SIG-M5 treated with dmso at 0.1 percent for 504 hours (cell line): ENCODE data around the gene OSBPL2.

Experiments used
- DNase-seq: peaks from one replicate; lab custom pipeline; 2025; ENCODE audit not compliant: unreplicated experiment; lab: John Stamatoyannopoulos, UW

OSBPL2 gene

DNA sequence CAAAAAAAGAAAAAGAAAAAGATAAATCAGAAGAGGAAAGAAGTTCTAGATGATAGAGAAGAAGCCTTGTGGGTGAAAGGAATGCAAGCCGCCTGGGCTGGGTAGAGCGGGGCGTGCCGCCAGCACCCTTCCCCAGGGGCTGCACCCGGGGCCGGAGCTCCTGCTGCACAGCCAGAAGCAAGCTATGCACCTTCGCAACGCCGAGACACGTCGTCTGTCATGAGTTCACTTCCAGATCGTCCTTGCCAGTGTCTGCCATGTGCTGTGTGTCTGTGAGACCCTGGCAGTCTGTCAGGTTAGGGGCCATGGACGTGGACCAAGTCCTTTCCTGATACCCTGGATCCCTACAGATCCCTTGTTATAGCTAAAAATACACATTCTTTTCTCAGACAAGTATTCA lies 38.9 kb downstream of the OSBPL2 start:
- no peak for DNase-seq

DNA sequence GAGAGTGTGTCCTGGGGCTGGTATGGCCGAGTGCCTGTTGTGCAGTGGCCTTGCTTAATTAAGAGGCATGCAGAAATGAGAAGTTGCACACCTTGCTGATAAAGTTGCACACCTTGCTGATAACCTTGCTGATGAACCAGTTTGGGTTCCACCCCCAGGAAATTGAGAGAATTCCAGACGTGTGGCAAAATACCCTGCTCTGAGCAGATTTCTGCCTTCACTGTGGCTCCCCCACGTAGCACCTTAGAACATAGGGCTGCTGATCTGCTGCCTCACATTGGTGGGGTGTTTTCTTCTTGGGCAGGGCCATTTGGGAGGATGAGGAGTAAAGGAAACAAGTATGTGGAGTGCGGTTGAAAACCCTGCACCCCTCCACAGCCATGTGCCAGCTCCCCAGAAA lies 42.0 kb downstream of the OSBPL2 start:
- DNase-seq = no peak

DNA sequence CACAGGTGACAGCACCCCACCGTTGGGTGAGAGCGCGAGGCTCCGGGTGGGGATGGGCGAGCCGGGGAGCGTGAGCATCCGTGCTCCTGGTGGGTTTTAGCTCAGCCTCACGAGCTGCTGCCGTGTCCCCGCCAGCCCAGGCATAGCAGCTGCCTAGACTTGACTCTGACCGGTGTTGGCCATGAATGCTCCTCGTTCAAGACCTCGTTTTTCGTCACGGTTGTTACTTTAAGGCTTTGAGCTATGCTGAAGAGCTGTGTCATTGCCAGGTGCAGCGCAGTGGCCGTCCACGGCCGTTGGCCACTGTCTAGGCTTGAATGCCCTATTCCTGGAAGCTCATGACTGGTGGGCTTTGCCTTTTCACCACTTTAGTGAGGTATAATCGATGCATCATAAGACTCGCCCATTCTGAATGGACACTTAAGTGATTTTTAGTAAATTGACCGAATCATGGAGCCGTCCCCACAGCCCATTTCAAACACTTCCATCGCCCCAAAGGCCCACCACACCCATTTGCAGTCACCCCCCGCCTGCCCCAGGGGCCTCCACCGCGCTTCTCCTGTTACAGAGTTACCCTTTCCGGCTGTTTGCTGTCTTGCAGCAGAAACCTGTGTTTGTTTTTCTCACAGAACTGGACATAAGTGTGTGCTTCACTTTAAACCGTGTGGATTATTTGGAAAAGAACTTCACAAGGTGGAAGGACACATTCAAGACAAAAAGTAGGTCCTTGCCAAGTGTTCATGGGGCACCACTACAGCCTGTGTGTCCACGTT lies 43.0 kb downstream of the OSBPL2 start:
- no peak for DNase-seq

DNA sequence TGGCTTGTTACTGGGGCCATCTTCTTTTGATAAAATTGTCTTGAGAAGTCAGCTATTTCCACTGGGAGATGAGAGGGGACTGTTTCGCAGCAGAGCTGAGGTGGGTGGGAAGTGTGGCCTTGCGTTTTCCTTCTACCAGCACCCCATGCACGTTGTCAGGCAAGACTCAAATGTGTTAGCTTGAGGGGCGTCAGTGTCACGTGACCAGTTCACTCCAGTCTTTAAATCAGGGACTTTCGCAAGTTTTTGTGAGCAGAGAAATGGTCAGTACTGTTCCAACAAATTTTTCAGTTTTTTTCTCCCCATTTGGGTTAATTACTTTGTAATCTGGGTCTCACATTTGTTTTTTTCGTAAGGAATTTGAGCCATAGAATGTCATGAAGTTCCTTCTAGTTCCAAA lies 43.8 kb downstream of the OSBPL2 start:
- no peak for DNase-seq

DNA sequence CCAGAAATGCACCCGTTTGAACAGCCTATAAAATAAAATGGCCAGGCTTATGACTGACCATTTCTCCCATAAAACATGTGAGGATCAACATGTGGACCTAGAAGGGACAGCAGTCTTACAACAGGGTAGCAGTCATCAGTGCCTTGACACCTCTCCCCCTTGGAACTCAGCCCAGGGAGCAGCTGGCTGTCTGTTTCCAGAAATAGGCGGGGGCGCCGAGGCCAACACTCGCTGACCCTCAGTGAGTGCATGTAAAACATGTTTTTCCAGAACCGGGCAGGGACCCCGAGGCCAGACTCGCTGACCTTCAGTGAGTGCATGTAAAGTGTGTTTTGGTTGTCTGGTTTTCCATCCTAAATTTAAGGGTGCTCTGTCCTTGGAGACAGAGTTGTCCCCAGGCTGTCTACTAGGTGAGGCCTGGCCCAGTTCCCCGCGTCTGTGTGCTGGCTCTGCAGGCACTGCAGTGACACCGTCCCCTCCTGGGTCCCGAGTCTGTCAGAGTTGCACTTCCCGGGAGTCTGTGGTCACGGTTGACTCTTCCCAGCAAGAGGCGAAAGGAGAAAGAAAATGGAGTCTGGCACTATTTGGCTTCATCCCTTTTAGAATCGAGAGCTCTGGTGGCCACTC lies 44.7 kb downstream of the OSBPL2 start:
- DNase-seq = no peak

DNA sequence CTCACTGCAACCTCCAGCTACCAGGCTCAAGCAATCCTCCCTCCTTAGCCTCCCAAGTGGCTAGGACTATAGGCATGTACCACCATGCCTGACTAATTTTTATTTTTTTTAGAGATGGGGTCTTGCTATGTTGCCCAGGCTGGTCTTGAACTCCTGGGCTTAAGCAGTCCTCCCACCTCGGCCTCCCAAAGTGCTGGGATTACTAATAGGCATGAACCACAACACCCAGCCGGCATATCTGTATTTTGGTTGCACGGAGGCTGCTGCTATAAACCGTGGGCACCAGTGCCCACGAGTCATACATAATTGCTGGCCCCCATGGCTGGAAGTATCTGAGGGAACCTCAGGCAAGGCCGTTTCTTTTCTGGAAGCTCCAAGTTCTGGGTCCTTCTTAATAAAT lies 46.1 kb downstream of the OSBPL2 start:
- DNase-seq = no peak

DNA sequence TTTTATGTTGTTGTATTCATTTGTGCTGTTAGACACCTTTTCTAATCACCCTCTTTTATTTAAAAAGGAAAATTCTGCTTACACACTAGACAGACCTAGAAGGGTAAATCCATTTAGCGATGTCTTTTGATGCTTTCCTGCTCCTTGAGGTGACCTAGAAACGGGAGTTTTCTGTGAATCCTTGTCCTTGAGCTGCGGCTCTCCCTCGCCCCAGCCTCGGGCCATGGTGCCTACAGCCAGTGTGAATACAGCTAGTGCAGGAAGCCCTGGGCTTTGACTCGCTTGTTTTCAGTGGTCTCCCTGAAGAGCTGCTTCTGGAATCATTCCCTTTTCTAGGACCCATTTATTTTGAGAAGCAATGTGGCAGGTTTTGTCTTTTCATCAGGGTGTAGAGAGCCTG lies 46.8 kb downstream of the OSBPL2 start:
- no peak for DNase-seq

DNA sequence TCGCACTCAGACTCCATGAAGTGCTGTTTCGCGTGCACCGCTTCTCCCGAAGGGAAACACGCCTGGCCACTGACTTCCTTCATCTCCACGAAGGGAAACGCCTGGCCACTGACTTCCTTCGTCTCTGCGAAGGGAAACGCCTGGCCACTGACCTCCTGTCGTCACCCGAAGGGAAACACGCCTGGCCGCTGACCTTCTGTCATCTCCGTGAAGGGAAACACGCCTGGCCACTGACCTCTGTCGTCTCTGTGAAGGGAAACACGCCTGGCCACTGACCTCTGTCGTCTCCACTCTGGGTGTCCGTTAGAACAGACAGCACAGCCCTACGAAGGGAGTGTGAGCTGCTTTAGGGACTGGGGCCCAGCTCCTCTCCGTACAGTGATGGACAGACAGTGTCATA lies 47.4 kb downstream of the OSBPL2 start:
- no peak for DNase-seq

DNA sequence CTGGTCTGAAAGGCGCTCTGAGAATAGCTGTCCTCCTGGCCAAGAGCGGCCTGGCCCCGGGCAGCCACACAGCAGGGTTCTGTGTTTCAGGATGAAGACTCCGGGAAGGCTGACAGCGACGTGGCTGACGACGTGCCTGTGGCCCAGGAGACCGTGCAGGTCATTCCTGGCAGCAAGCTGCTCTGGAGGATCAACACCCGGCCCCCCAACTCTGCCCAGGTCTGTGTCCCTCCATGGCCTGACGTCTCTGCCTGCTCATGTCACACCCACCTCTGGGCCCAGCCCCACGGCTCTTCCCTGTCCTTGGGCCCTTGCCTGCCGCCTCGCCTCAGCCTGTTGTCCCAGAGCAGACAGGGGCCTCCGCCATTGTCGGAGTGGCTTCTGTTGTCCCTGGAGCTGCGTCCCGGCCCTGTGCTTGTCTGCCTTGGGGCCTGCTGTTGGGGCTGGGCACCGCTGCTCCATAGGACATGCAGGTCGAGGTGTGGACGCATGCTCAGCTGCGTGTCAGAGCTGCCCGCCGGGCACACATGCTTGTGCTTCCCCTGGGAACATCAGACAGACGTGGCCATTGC lies 48.3 kb downstream of the OSBPL2 start:
- no peak for DNase-seq

DNA sequence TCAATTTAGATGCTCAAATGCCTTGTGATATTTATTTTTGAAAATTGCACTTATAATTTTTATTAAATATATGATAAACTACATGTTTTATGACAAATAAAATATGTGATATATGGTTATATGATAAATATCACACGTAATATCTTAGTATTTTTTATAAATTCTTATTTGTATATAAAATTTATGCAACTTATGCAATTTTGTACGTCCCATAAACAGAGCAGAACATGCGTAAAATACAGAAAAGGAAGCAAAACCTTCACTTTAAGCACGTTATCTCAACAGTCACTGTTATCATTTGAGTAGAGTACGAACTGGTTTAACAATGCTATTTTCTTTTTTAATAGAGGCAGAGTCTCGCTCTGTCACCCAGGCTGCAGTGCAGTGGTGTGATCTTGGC lies 48.8 kb downstream of the OSBPL2 start:
- DNase-seq = no peak

DNA sequence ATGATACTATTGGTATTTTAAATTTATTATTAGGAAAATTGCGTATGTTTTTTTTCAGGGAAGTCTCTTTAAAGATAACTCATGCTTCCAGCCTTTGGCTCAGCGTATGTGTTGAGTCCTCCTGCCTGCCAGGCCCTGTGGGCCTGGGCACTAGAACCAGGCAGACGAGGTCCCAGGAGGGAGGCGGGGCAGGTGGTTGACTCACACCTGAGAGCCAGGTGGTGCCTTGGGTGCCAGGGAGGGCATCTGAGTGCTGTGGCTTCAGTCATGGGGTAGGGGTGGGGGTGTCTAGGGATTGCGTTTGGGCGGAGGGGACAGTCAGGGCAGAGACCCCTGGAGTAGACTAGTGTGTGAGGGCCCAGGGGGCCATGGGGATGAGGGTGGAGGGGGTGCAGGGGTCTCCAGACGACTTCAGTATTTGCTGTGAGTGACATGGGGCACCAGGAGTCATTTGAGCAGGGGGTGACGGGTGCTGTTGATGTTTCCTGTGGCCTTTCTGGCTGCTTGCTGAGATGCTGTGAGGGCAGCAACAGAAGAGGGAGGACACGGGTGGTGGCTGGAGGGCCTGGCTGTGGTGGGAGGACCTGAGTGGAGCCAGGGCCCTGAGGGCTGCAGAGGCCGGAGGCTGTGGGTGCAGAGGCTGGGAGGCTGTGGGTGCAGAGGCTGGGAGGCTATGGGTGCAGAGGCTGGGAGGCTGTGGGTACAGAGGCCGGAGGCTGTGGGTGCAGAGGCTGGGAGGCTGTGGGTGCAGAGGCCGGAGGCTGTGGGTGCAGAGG lies 49.6 kb downstream of the OSBPL2 start:
- no peak for DNase-seq

DNA sequence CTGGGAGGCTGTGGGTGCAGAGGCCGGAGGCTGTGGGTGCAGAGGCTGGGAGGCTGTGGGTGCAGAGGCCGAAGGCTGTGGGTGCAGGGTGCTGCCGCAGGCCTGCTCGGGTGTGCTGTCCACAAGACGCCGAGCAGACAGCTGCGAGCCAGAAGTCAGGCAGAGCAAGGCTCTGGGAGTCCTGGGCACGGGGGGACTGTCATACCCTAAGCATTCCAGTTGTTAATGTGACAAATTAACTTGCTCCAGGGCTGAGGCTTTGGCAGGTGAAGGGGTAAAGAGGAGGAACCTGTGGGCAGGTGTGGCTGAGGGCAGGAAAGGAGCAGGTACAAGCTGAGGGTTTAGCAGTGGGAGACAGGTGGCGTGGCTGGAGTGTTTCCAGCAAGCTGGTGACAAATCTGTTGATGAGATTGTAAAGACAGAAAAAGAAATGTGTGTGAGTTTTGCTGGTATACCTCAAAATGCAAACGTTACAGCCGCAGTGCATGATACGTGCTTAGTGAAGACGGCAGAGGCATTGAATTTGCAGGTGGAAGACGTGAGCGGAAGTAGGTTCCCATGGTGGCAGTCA lies 50.3 kb downstream of the OSBPL2 start:
- DNase-seq = no peak

DNA sequence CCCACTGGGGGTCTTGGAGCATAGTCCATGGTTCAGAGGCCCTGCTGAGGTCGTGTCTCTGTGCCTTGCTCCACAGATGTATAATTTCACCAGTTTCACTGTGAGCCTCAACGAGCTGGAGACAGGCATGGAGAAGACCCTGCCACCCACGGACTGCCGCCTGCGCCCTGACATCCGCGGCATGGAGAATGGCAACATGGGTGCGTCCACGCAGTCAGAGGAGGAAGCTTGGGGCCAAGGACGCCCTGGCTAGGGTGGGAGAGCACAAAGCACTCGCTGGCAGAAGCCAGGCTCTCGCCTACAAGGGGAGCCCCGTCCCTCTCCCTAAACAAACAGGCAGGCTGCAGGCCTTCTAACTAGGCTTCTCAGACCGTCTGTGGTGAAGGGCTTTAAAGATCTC lies 50.8 kb downstream of the OSBPL2 start:
- DNase-seq = no peak

DNA sequence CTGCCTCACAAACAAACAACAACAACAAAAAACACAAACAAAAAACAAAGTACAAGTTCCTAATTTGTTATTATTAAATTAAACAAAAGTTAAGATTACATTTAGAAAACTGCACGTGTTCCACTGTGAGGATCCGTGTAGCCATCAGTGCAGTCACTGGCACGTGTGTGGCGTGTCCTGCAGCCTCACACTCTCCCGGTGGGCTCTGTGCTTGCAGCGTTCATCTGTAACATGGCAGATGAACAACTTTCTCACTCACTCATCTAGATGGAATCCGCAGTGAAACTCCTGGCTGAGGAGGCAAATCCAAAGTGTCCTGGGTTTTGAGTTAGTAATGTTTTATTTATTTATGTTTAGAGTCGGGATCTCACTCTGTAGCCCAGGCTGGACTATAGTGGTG lies 51.6 kb downstream of the OSBPL2 start:
- no peak for DNase-seq

DNA sequence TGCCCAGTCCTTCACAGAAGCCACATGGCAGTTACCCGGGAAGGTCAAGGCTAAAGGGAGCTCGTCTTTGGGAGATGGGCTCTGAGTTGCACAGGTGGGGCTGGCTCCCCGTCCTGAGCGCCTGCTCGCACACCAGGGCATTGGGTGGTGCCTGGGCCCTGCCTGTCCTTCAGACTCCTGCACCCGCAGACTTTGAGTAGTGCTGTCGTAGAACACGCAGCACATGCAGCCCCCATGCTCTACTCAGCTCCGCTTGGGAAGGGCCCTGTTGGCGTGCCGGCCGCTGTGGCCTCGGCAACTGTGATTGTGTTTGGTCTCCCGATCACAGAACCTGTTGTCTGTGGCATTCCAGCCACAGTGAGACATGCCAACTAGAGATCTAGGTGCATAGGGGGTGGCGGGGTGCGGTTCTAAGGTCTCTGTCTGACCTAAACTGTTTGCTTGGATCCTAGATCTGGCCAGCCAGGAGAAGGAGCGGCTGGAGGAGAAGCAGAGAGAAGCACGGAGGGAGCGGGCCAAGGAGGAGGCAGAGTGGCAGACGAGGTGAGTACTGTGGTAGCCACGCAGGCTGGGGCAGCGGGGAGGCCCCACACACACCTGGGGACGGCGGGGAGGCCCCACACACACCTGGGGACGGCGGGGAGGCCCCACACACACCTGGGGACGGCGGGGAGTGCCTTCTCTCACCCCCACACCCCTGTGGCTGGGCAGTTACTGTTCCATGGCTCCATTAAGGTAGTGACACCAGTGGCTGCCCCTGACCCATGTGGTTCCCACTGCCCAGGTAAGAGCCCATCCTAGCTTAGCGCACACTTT lies 53.1 kb downstream of the OSBPL2 start:
- no peak for DNase-seq

DNA sequence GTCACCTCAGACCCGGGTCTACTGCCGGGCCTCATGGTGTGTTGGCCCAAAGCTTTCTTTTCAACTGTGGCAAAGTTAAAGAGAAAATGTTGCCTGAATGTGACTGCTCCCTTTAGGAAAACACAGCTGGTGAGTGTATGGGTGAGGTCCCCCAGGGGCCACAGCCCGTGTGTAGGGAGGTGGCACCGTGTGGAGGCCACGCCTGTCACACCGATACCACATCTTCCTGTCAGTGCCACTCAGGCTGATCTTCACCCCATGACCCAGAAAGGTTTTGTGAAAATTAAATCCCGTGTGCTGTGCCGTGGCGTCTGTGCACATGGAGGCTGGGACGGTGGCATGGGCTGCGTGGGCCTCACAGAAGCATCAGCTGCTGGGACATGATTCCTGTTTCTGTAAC lies 53.8 kb downstream of the OSBPL2 start:
- DNase-seq = no peak

DNA sequence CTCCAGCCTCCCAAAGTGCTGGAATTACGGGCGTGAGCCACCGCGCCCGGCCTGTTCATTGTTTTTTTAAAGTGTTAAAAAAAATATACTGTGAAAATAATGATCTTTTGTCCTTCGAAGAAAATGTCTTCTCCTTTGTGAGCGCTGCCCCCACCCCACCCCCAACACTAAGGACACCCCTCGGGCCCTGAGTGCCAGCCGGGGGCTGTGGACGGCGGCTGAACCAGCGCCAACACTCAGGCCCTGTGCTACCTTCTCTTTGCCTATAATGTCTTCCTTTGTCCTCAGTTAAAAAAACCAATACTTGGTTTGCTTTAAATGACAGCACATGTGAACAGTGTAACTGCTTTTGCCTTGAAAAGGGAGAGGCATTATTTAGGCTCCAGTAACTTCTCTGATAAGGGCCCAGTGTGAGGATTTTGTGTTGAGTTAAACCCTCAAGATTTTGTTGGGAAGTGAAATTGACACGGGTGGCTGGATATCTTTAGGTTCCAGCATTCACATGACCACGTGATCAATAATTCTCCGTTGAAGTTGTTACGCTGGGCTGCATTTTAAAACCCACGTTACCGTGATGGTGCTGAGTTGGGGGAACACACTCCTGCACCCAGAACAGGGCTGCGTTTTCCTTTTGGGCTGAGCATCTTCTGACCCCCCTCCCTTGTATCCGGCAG lies 54.9 kb downstream of the OSBPL2 start:
- no peak for DNase-seq

DNA sequence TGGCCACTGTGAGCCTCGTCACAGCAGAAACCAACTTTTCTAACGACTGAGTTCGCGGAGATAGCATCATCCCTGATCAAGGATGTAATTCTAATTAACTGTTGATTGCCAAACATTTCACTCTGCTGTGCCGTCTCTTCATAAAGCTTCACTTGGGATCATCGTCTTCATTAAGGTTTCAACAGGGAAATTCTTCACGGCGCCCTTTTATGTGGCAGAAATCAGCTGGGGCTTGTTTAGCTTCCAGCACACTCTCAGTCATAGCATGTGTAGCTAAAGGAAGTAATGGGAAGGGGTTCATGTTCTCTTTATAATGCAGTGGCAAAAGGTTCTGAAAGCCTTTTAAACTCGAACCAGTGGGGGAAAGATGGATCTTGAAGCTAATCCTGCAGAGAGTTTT lies 55.6 kb downstream of the OSBPL2 start:
- no peak for DNase-seq

DNA sequence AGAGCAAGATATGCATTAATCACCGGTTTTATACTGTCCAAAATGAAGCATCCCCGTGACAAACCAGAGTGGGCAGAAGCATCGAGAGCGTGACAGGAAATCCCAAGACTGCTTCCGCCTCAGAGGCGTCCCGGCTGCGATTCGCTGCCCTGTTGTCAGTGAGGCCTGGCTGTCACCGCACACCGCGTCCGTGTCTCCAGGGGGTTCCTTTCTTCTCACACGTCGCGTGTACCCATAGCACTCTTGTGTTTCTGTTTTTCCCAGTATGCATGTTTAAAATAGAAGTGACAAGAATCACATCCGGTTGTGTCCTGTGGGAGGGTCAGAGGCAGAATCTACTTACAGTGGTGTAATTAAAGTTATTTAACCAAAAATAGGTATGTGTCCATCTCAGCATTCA lies 56.2 kb downstream of the OSBPL2 start:
- DNase-seq = no peak
